Measurements from ENCODE around the gene TMEM213.

- no peak for TF ChIP-seq SMC3 (conservative IDR thresholded peaks at IDR 0.05; ENCODE audit: insufficient read depth, low read depth, low read length)
- TF ChIP-seq ATF2 (CRISPR knock-in tag; IDR thresholded peaks at IDR 0.05): no peak
- TF ChIP-seq HDAC6 (IDR thresholded peaks at IDR 0.05; ENCODE audit: low read depth, low read length): no peak
- TF ChIP-seq ZNF24 (IDR thresholded peaks at IDR 0.05): no peak
- no peak for TF ChIP-seq ZNF740 (CRISPR knock-in tag; IDR thresholded peaks at IDR 0.05)
- TF ChIP-seq ZNF740 (tag; IDR thresholded peaks at IDR 0.05): no peak
- TF ChIP-seq RAD21 (CRISPR knock-in tag; conservative IDR thresholded peaks at IDR 0.05 in 1 of 2, IDR thresholded peaks at IDR 0.05 in 1 of 2): no peak
- TF ChIP-seq SMARCA4 (IDR thresholded peaks at IDR 0.05): no peak
- TF ChIP-seq POLR2A (conservative IDR thresholded peaks at IDR 0.05): no peak
Measured at GRCh38 chr7:138750473-138750872, 47.3 kb upstream of the TMEM213 start.
